GM12801 (cell line): ENCODE measurements around the gene OPA1.

Experiments
- TF ChIP-seq, protein P1 (sequence below): IDR thresholded peaks from one replicate; pipeline ENCODE4 v1.5.1; 2011; ENCODE audit warnings: control low read depth; ENCODE audit not compliant: insufficient read length; ENCODE audit errors: extremely low read depth

Gene OPA1

DNA sequence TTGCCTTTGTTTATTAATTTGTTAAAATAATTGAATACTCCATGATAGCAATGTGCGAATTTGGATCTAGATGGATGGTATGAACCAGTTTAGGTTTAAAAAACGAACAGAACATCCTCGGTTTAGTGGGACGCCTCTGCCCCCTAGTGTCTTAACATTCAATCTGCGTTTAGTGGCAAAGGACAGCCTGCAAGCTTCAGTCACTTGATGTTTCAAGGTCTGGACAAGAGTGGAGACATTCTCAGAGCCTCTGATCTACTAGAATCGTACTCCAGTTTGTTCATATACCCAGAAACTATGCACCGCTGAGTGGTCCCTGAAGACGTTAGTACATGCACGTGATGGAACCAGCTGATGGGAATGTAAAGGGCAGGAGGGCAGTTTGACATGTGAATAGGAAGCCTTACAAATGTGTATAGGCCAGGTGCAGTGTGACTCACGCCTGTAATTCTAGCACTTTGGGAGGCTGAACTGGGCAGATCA lies 20.5 kb upstream of the OPA1 start:
- TF ChIP-seq, protein P1, sequence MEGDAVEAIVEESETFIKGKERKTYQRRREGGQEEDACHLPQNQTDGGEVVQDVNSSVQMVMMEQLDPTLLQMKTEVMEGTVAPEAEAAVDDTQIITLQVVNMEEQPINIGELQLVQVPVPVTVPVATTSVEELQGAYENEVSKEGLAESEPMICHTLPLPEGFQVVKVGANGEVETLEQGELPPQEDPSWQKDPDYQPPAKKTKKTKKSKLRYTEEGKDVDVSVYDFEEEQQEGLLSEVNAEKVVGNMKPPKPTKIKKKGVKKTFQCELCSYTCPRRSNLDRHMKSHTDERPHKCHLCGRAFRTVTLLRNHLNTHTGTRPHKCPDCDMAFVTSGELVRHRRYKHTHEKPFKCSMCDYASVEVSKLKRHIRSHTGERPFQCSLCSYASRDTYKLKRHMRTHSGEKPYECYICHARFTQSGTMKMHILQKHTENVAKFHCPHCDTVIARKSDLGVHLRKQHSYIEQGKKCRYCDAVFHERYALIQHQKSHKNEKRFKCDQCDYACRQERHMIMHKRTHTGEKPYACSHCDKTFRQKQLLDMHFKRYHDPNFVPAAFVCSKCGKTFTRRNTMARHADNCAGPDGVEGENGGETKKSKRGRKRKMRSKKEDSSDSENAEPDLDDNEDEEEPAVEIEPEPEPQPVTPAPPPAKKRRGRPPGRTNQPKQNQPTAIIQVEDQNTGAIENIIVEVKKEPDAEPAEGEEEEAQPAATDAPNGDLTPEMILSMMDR, result peak; percentile 56

DNA sequence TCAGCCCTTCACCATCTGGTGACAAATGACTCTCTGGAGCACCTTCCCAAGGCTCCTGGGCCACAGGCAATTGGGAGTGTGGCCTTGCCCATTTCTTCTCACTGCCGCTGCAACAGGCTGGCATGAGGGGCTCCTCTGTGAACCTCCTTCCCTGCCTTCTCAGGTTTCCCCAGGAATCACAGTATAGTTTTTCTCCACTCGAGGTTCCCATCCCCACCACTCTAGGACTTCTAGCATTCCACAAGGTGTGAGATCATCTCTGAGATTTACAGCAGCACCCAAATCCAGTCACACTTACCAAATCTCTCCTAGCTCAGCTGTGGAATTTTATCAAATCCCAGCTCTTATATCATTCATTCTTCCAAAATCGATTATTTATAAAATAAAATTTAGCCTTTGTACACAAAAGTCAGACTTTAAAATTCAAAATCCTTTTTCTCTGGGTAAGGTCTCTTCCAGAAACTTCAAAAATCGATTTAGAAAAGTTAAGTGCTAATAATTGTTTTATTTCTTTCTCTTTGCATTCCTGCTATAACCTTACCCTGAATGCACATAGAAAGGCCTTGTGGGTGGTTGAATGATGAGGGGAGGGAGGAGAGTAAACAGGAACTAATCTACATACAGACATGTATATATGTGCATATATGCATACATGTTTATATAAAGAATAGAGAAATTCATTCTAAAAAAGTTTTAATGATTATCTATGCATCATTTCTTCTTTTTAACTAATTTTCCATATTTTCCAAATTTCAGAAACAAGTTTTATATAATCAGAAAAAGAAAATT lies 19.4 kb upstream of the OPA1 start:
- TF ChIP-seq, protein P1, result no peak

DNA sequence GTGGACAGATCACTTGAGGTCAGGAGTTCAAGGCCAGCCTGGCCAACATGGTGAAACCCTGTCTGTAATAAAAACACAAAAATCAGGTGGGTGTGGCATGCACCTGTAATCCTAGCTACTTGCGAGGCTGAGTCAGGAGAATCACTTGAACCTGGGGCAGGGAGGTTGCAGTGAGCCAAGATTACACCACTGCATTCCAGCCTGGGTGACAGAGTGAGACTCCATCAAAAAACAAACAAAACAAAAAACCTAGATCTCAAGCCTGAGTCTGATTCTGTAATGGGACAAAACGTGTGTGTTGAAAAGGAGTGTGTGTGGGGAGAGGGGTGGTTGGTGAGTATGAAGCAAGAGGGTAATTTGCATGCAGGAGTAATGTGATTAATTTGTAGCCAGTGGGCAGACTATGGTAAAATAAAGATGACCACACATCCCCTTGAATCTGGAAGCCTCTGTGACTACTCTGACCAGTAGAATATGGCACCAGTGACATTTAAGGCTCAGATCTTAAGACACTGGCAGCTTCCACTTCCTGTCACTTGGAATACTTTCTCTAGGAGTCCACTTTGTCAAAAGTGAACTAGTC lies 18.4 kb upstream of the OPA1 start:
- TF ChIP-seq, protein P1, result no peak

DNA sequence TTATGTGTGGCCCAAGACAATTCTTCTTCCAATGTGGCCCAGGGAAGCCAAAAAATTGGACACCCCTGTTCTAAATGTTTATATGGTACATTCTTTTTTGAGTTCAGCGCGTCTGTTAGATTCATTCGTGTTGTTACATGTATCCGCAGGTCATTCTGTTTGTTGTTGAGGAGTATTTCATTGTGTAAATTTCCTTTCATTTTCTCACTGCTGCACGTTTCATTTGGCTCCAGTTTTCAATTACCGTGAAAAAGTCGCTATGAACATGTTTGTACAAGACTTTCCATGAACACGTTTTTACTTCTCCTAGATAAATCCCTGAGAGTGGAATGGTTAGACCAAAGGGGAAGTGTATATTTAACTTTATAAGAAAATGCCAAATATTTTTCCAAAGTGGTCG lies 7.5 kb upstream of the OPA1 start:
- TF ChIP-seq, protein P1, result no peak

DNA sequence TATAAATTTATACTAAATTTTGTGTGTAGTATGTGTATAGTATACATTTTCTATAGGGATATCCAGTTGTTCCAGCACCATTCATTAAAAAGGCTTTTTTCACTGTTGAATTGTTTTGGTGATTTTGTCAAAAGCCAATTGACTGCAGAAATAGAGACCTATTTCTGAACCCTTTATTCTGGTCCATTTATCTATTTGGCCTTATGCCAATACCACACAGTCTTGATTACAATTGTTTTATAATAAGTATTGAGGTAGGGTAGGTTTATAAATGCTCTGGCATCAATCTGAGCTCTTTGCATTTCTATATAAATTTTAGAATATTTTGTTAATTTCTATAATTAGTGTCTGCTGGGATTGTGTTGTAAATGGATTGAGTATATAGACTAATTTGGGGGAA lies 6.5 kb upstream of the OPA1 start:
- TF ChIP-seq, protein P1, result no peak

DNA sequence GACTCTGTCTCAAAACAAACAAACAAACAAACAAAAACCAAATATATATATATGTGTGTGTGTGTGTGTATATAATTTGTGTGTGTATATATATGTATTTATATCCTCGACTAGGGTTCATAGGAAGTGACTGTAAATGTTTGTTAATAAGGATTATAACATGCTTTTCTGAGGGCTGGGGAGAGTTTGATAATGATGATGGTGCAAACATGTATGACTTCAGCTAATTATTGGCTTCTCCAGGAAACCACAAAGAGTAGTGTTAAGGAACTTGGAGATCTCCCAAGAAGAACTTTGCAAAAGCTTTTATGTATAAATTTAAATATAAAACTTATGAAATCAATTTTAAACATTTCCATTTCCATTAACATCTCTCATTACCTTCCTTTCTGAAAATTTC lies 3.9 kb upstream of the OPA1 start:
- TF ChIP-seq, protein P1, result no peak

DNA sequence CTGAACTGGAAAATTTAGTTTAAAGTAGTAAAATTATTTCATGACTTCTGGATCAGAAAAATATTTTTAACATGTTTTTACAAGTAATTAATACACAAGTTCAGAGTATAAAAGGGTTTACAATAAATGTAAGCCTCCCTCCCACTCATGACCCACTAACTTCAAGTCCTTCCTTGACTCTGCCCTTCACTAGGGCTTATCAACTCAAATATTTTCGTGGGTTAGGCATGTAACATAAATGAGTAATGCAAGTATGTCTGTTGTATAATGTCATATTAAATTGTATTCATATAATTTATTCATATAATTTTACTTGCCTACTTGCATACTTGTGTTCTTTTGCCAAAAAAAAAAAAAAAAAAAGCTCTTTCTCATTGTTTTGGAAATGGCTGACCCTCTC lies 3.4 kb upstream of the OPA1 start:
- TF ChIP-seq, protein P1, result no peak
